Measurements from ENCODE around the gene TAF1C.
A peak's percentile ranks its signal among the peaks of the same experiment; 100 is the strongest.
"Not testable (repeated sequence)": the region's sequence is repeated elsewhere in the genome, so short reads cannot be mapped to it uniquely, and the experiment has no call there.

The TAF1C gene, protein sequence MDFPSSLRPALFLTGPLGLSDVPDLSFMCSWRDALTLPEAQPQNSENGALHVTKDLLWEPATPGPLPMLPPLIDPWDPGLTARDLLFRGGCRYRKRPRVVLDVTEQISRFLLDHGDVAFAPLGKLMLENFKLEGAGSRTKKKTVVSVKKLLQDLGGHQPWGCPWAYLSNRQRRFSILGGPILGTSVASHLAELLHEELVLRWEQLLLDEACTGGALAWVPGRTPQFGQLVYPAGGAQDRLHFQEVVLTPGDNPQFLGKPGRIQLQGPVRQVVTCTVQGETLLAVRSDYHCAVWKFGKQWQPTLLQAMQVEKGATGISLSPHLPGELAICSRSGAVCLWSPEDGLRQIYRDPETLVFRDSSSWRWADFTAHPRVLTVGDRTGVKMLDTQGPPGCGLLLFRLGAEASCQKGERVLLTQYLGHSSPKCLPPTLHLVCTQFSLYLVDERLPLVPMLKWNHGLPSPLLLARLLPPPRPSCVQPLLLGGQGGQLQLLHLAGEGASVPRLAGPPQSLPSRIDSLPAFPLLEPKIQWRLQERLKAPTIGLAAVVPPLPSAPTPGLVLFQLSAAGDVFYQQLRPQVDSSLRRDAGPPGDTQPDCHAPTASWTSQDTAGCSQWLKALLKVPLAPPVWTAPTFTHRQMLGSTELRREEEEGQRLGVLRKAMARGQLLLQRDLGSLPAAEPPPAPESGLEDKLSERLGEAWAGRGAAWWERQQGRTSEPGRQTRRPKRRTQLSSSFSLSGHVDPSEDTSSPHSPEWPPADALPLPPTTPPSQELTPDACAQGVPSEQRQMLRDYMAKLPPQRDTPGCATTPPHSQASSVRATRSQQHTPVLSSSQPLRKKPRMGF

DNA sequence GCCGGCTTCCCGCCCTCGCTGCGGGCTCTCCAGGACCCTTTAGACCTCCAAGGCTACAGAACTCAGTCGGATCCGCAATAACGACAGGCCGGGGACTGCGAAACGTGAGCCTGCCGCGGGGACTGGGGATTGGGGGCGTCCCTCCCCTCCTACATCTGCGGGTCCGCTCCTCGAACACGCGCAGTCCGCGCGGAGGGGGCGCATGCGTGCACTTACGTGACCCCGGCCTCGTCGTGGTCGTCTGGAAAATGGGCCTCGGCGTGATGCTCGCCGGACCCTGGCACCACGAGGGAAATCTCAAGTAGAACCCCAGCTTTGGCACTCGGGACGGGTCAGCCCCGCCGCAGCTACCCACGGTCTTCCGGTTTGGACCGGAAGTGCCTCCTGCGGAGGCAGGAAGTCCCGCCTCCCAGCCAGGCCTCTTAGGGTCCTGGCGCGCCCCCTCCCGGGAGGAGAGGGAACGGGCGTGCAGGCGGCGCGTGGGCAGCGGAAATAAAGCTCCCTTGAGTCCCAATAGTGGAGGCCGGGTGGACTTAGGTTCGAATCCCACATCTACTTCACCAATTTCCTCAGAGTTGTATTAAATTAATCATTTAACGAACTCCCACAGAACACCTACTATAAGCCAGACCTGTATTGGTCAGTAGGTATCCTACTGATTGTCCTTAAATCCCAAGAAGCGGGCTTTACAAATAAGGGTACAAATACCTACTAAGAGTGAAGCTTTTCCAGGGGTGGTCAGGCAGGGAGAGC is at the start of gene TAF1C:
Gene TAF1C (minus strand): TSS at position 373 of the 753 bp plus-strand sequence. CDS start 2,069 bp downstream, outside the sequence.
- peak; percentile 96 for DNase-seq (ENCODE audit: low spot score)

DNA sequence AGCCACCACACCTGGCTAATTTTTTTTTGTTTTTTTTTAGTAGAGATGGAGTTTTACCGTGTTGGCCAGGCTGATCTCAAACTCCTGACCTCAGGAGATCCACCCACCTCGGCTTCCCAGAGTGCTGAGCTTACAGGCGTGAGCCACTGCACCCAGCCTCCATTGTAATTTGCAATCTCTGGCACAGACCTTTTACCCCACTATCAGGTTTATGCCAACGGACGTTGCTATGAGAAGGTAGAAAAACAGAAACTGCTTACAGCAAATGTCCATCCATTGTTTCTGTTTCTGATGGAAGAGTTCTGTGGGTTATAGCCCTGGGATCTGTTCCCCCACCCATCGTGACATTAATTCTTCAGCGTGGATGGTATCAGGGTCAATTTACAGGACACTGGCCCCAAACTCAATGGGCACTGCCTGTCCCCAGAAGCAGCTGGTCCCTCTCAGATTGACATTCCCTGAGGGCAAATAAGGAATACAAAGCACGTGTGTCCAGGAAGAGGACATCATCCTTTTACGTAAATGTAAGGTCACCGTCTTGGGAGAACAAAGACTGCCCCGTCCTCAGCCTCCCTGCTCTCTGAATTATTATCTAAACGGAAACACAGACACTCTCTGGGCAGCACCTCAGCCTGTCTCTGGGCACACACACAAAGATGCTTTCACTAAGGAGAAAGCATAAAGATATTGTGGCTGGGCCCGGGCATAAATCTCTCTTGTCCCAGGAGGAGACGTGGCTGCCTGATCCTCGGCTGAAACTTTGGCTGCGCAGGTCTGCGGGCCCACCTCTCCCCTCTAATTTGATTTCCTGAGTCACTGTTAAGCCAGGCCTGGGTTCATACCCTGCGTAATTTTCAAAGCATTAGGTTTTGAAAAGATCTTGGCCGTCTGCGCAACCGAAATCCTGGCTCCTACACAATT is 47.7 kb upstream of the TAF1C start:
- DNase-seq (ENCODE audit: low spot score): no peak

DNA sequence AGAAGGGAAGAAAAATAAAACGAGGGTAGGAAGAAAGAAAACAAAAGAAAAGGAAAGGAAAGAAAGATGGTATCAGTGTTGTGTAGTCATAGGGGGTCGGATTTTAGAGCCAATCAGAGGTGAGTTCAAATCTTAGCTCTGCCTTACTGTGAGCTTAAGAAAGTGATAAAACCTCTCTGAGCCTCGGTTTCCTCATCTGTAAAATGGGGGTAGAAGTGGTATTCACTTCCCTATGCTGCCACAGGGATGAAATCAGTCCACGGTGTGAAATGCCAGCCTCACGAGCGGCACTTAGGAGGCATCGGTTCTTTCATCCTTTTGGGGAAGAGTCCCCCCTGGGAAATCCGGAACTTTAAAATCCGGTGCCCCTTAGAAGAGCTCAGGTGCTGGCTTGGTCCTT is 46.9 kb upstream of the TAF1C start:
- no peak for DNase-seq (ENCODE audit: low spot score)

DNA sequence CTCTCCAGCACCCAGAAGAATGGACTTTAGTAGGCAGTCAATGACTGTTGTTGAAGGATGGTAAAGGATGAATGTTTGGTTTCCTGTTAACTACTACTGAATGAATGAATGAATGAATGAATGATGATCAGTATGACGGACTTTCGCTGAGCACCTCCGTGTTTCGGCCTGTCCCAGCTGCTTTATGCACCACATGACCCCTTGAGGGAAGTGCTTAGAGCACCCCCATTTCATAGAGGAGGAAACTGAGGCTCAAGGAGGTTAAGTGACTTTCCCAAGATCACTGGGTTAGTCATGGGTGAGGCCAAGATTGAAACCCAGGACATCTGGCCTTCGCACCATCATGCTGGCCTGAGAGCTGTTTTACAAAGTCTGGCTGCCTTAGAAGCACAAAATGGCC is 46.1 kb upstream of the TAF1C start:
- DNase-seq (ENCODE audit: low spot score): no peak

DNA sequence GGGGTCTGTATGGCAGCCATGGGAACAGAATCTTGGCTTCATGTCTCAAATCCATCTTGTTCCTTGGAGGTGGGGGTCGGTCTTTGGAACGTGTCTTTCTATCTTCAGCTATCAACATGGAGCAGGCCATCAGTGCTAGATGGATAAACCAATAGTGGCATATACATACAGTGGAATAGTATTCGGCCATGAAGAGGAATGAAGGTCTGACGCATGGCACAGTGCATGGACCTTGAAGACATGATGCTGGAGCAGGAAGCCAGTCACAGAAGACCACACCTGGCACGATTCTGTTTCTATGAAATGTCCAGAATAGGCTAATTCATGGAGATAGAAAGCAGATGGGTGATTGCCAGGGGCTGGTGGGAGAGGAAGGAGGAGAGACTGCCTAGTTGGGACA is 45.2 kb upstream of the TAF1C start:
- DNase-seq (ENCODE audit: low spot score): no peak

DNA sequence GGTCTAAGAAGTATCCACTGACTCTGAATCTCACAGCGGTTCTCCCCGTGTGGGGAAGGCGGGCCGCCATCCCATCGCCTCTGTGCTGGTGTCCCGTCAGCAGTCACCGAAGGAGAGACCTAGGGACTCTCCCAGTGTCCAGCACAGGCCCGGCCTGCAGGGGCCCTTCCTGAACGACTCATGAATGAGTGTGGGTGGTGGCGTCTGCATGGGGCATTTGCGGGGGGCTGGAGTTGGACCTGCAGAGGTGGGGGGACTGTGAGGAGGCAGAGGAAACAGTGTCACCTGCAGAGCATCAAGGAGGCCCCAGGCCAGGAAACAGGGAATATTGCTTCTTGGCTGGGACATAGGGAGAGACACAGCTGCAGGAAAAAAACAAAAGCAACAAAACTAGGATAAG is 42.6 kb upstream of the TAF1C start:
- no peak for DNase-seq (ENCODE audit: low spot score)

DNA sequence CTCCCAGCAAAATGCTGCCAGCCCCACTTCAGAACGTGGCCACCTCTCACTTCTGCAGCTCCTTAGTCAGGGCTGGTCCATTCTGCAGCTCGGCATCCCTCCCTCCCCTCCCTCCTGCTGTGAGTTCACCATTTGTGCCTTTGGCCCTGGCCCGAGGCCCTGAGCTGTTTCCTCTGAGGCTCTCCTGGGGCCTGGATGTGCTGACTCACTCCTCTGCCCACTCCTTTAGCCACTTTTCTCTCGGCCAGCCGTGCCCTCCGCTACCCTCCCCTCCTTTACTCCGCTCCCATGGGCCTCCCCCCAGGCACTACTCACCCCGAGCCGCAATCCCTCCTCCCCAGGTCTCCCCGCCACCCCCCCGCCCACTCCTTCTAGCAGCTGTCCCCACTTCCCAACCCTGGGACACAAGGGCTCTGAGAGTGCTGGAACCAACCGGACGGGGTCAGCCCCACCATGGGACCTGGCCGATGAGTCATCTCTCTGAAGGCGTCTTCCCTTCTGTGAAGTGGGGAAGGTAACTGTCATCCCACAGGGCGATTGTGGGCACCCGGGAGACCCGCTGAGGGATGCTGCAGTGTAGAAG is 41.5 kb upstream of the TAF1C start:
- DNase-seq (ENCODE audit: low spot score): peak; percentile 98

DNA sequence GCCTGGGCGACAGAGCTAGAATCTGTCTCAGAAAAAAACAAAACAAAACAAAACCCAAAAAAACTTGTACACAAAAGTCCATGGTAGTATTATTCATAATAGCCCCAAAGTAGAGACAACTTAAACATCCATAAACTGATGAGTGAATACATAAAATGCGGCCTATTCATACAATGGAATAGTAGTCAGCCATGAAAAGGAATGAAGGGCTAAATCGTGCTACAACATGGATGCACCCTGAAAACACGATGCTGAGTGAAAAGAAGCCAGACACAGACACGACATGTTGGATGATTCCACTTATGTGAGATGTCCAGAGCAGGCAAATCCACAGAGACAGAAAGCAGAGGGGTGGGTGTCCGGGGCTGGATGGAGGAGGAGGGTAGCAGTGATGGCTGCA is 40.7 kb upstream of the TAF1C start:
- no peak for DNase-seq (ENCODE audit: low spot score)

DNA sequence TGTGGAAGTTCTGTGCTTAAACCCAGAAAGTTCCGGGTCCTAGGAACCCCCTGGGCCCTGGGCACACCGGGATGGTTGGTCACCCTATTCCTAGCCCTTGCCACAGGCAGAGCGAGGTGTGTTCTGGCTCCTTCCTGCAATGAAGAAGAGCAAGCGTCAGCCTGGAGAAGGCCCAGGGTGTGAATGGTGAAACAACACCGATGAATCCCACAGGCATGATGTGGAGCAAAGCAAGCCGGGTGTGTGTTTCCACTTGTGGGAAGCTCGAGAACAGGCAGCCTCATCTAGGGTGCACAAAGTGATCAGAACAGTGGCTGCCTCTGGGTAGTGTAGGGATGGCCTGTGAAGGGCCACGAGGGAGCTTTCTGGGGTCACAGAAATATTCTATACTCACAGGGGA is 39.2 kb upstream of the TAF1C start:
- no peak for DNase-seq (ENCODE audit: low spot score)

DNA sequence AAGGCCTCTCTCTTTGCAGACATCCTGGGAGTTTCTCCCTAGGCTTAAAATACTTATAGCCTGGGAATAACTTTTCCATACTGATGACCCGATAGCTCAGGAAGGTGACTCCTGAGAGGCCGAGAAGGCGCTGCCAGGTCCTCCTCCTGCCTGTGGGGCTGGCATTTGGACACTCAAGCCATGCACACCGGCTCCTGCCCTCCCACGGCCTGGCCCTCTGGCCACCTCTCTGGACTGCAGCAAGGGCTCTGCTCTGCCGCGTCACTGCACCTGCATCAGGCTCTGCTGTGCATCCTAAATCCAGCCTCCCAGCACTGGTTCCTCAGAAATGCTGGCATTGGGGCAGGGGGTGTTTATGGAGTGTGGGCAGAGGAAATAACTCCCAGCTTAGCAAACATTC is 38.7 kb upstream of the TAF1C start:
- no peak for DNase-seq (ENCODE audit: low spot score)

DNA sequence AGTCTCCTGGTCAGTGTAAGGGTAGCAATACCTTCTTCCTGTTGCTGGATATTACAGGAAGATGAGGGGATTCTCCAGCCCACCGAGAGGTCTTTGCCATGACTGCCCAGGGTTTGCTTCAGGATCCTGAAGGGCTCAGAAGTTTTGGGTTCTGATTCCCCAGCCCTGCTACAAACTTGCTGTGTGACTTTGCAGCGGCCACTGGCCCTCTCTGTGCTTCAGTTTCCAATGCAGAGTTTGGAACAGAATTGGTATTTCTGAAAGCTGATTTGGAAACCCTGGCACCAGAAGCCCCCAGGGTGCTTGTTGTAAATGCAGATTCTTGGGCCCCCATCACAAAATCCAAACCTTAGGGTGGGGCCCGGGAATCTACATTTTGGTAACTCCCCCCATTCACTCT is 38.3 kb upstream of the TAF1C start:
- DNase-seq (ENCODE audit: low spot score): no peak

DNA sequence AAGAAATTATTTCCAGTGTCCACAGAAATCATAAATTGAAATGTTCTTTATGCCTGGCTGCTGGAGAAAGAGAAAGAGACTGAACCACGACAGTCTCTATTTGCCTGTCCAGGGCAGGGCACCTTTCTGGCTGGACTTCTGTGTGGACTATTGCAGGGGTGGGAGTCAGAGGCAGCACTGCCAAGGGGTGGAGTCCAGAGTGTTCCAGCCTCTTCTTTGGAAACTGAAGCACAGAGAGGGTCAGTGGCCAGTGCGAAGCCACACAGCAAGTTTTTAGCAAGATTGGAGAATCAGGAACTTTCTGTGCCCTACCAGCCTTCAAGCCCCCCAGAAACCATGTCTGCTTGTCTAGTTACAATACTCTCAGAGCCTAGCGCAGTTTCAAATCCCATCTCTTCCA is 37.7 kb upstream of the TAF1C start:
- no peak for DNase-seq (ENCODE audit: low spot score)

DNA sequence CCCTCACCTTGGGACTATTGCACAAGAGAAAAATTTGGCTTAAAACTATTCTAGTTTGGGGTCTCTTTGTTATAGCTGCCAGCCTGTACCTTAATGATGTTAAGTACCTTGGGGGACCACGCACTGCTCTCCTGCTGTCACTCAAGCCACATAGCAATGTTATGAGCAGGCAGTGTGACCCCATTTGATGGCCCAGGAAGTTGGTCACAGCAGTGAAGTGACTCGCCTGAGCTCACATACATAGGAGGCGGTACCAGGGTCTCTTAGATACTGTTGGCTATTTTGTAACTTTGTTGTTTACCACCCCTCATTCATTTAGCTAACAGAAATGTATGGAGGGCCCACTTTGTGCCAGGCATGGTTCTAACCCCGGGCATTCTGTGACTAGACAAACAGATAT is 36.6 kb upstream of the TAF1C start:
- no peak for DNase-seq (ENCODE audit: low spot score)

DNA sequence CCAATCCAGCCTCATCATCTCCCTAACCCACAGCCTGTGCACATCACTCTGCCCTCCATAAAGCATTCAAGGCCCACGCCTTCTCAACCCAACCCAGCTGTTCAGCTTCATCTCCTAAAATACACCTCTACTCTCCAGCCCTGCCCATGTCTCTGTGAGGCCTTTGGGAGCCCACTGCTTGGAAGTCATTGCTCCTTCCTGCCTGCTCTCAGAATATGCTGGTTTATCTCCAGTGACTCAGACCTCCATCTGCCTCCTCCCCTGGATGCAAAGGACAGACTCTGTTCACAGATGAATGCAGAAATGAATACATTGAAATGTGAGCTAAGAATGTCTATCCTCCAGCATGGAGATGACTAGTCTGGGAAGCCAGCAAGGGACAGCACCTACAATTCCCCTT is 34.0 kb upstream of the TAF1C start:
- DNase-seq (ENCODE audit: low spot score): no peak

DNA sequence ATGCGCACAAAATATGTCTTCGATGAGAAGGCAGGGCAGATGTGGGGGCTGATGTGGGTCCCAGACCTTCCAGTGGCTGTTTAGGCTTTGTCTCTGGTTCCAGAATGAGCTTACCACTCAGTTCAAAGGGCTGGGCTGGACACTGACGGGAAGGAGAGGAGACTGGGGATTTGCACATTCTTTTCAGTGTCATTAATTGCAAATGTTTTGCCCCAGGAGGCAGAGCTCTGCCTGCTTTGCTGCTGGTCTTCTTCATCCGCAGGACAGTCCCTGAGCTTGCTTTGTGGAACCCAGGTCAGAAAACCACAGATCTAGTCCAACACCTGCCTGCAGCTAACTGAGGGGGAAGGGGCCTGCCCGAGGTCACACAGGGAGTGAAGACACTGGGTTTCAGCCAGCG is 32.1 kb upstream of the TAF1C start:
- DNase-seq (ENCODE audit: low spot score): no peak

DNA sequence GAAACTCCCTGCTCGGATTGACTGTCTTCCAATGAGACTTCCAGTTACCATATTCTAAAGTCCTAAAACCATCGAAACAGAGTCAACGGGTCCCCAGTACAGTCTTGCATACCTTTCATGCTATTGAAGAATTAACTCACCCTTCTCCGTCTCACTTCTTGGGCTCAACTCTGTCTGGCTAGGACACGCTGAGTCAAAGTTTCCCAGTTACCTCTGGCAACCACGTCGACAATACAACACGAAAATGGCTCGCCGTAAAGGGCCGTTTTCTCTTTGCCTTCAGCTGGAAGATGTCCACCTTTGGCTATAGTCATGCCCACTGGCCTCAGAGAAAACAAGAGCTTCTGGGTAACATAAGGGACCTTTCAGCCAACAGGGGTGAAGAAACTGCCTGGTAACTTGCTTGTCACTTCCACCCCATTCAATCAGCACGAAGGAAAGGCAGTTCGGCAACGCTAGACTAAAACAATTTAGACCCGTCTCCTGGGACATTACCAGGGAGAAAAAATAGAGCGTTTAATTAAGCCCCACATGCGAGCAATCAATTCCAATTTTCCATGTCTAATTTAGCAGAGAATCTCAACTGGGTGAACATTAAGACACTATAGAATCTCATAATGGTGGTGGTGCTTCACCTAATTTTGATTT is 31.4 kb upstream of the TAF1C start:
- no peak for DNase-seq (ENCODE audit: low spot score)

DNA sequence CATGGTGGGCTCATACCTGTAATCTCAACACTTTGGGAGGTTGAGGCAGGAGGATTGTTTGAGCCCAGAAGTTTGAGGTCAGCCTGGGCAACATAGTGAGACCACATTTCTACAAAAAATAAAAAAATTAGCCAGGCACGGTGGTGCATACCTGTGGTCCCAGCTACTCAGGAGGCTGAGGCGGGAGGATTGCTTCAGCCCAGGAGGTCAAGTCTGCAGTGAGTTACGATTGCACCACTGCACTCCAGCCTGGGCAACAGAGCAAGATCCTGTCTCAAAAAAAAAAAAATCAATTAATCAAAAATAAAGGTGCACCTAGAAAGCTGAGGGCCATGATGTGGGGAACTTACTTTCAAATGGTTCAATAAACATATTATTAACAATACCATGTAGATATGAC is 29.3 kb upstream of the TAF1C start:
- DNase-seq (ENCODE audit: low spot score): not testable (repeated sequence)

DNA sequence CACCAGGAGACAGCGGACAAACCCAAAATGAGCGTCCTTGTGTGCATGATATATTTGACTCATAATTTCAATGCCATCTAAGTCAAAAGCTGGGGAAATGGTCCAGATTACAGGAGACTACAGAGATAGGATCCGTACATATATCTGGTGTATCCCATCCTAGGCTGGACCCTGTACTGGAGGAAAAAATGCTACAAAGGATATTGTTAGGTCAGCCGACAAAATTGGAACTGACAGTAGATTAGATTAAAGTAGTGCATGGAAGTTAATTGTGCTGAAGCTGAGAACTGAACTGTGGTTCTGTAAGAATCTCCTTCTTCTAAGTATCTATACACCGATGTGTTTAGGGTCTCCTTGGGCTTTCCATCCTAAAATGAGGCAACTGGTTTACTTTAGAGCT is 28.7 kb upstream of the TAF1C start:
- no peak for DNase-seq (ENCODE audit: low spot score)

DNA sequence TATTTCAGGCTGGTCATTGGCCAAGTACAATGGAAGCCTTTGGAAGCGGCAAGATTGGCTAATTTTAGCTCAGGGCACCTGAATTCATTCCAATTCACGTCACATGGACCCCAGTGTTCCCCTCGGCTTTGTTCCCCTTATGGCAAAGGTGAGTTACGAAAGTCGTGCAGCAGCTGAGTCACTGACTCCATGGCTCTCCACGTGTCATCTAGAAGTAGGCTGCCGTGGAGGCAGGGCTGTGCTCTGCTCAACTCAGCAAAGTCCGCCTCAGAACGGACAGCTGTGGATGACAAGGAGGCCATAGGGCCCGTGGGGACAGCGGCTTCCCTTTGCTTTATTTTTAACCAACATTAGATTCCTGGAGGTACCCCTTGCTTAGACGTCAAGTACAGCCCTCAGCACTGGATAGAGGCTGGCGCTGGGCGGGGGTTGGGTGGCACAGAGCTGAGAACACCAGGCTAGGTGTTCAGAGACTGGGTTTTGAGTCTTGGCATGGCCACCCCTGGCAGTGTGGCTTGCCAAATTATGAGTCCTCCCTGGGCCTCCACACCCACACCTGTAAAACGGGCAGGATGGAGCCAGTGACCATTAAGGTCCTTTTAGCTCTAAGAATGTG is 27.7 kb upstream of the TAF1C start:
- DNase-seq (ENCODE audit: low spot score): no peak

DNA sequence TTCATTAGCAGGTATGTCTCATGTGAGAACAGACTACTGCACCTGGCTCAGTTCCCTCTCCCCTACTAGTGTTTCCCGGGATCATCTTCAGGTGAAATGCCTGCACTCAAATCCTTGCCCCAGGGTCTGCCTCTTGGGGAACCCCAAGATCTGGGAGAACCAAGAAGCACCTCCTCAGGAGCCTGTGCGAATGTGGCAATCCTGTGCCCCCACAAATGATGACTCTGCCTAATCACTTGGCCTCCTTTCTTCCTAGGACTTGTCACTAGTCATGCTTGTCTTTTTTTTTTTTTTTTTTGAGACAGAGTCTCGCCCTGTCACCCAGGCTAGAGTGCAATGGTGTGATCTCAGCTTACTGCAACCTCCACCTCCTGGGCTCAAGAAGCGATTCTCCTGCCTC is 25.8 kb upstream of the TAF1C start:
- no peak for DNase-seq (ENCODE audit: low spot score)

Measured in hepatic stellate cell (primary cell).